NCI-H146 (cell line): ENCODE data around the gene NTRK3.

Source experiments
- DNase-seq: peaks from one replicate; lab custom pipeline; 2025; lab: John Stamatoyannopoulos, UW

Gene NTRK3

GRCh38 chr15:87817553-87817952 is 439.0 kb downstream of the NTRK3 start:
- no peak for DNase-seq

- DNase-seq = no peak
Observed at GRCh38 chr15:87816811-87817210, 439.7 kb downstream of the NTRK3 start.

GRCh38 chr15:87816016-87816415 is 440.5 kb downstream of the NTRK3 start:
- DNase-seq = no peak
